ENCODE data around the gene LCOR. TPM values are rescaled to one million over a fixed set of nuclear protein-coding genes. Genes with fewer than 3 reads are reported as not detected.

LCOR gene
- total and polyA plus RNA-seq, 2 of the 13 experiments (the other 11 are each of a cell fraction or from before 2014, with no cell fraction given): 12.4 to 23.7 TPM

DNA sequence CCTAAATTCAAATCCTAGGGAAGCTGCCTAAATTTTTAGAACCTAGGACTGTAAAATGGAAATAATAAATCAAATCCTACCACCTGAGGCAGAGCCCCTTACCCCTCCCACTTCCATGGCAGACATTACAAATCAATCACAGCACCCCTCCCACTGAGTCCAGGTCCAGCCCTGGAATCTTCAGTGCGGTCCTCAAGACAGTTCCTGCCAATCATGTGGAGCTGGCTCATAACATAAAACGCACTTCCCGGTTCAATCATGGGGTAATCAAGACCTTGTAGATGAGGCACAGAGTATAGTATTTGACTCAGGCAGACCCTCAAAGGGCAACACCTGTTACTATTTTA, 196.7 kb downstream of the LCOR start:
- Histone ChIP-seq H3K4me1 (ENCODE audit: insufficient read depth, low read length) (peaks cover 26% of the 10 kb centered on the region), H3K4me3 (replicated peaks in 1 of 3; ENCODE audit: insufficient read depth in 1 of 3, low read depth in 2 of 3, low read length in 3 of 3) (no peak overlapping the region), H3K4me2 (ENCODE audit: low read depth, low read length) (no peak overlapping the region), H4K20me1 (ENCODE audit: insufficient read depth, low read length) (no peaks in the 10 kb centered on the region), H3K27ac (ENCODE audit: extremely low read length, insufficient read depth, low read length) (no peak overlapping the region), H3K27me3 (ENCODE audit: control insufficient read depth in 1 of 2, insufficient read depth in 2 of 2, low read length in 2 of 2) (peaks cover 0 to 16% of the 10 kb centered on the region in 2 experiments; a peak in 2 of 5 replicates), H3K9ac (ENCODE audit: insufficient read depth, low read depth, low read length) (no peak overlapping the region), H3K36me3 (replicated peaks in 1 of 2; ENCODE audit: control insufficient read depth in 1 of 2, insufficient read depth in 2 of 2, low read length in 2 of 2) (no peaks in the 10 kb centered on the region), H3K79me2 (ENCODE audit: insufficient read depth, low read length) (no peaks in the 10 kb centered on the region), H2AFZ (ENCODE audit: low read length) (no peak overlapping the region), H3K9me3 (ENCODE audit: low read length) (no peaks in the 10 kb centered on the region)
- no peak for ATAC-seq
- BruUV-seq (replicated peaks): no TSS peak
- TF ChIP-seq KDM2A (CRISPR knock-in tag; IDR thresholded peaks at IDR 0.05; ENCODE audit: borderline replicate concordance, low read depth) (no peak), ZNF451 (CRISPR knock-in tag; IDR thresholded peaks at IDR 0.05) (no peak), ZFP91 (CRISPR knock-in tag; IDR thresholded peaks at IDR 0.05; ENCODE audit: borderline replicate concordance) (no peak), ZNF737 (CRISPR knock-in tag; IDR thresholded peaks at IDR 0.05; ENCODE audit: borderline replicate concordance) (no peak), FOXK2 (IDR thresholded peaks at IDR 0.05) (no peak), ATF7 (IDR thresholded peaks at IDR 0.05) (no peak), ATF7 (CRISPR knock-in tag; IDR thresholded peaks at IDR 0.05) (no peak), PHF5A (CRISPR knock-in tag; IDR thresholded peaks at IDR 0.05; ENCODE audit: low read depth, unreplicated experiment) (no peak), ZNF746 (CRISPR knock-in tag; IDR thresholded peaks at IDR 0.05) (no peak), HMG20A (CRISPR knock-in tag; IDR thresholded peaks at IDR 0.05; ENCODE audit: borderline replicate concordance) (no peak), NCOA1 (CRISPR knock-in tag; IDR thresholded peaks at IDR 0.05) (no peak), PCBP1 (IDR thresholded peaks at IDR 0.05; ENCODE audit: borderline replicate concordance, low read depth, low read length) (no peak), CHCHD3 (CRISPR knock-in tag; IDR thresholded peaks at IDR 0.05) (no peak), GATAD1 (CRISPR knock-in tag; IDR thresholded peaks at IDR 0.05) (no peak), ARID4A (CRISPR knock-in tag; IDR thresholded peaks at IDR 0.05; ENCODE audit: borderline replicate concordance) (no peak), TP53 (CRISPR knock-in tag; conservative IDR thresholded peaks at IDR 0.05) (no peak), KLF15 (CRISPR knock-in tag; IDR thresholded peaks at IDR 0.05; ENCODE audit: borderline replicate concordance) (no peak)
- TF ChIP-seq, protein P1, sequence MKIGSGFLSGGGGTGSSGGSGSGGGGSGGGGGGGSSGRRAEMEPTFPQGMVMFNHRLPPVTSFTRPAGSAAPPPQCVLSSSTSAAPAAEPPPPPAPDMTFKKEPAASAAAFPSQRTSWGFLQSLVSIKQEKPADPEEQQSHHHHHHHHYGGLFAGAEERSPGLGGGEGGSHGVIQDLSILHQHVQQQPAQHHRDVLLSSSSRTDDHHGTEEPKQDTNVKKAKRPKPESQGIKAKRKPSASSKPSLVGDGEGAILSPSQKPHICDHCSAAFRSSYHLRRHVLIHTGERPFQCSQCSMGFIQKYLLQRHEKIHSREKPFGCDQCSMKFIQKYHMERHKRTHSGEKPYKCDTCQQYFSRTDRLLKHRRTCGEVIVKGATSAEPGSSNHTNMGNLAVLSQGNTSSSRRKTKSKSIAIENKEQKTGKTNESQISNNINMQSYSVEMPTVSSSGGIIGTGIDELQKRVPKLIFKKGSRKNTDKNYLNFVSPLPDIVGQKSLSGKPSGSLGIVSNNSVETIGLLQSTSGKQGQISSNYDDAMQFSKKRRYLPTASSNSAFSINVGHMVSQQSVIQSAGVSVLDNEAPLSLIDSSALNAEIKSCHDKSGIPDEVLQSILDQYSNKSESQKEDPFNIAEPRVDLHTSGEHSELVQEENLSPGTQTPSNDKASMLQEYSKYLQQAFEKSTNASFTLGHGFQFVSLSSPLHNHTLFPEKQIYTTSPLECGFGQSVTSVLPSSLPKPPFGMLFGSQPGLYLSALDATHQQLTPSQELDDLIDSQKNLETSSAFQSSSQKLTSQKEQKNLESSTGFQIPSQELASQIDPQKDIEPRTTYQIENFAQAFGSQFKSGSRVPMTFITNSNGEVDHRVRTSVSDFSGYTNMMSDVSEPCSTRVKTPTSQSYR (CRISPR knock-in tag; IDR thresholded peaks at IDR 0.05; ENCODE audit: borderline replicate concordance): no peak
- ChIA-PET CTCF (ENCODE audit: low intra/inter-chr PET ratio, low total read pairs) (no interaction called here), POLR2A (no interaction called here)
- intact Hi-C loops (cut with micrococcal nuclease; ENCODE audit: unreplicated experiment): no loop called here
- DNase-seq (ENCODE audit: low spot score): no peak
- WGBS (ENCODE audit: low lambda C conversion rate): 73% methylated on average over 3 of the region's 3 CpGs
- in situ Hi-C loops (cut with HindIII; ENCODE audit: extremely low pct_ligation_motif_present, low pct_unique_long_range_greater_than_20kb): no loop called here
- no peak for FAIRE-seq
